Measurements from ENCODE around the gene AMPD3.

DNA sequence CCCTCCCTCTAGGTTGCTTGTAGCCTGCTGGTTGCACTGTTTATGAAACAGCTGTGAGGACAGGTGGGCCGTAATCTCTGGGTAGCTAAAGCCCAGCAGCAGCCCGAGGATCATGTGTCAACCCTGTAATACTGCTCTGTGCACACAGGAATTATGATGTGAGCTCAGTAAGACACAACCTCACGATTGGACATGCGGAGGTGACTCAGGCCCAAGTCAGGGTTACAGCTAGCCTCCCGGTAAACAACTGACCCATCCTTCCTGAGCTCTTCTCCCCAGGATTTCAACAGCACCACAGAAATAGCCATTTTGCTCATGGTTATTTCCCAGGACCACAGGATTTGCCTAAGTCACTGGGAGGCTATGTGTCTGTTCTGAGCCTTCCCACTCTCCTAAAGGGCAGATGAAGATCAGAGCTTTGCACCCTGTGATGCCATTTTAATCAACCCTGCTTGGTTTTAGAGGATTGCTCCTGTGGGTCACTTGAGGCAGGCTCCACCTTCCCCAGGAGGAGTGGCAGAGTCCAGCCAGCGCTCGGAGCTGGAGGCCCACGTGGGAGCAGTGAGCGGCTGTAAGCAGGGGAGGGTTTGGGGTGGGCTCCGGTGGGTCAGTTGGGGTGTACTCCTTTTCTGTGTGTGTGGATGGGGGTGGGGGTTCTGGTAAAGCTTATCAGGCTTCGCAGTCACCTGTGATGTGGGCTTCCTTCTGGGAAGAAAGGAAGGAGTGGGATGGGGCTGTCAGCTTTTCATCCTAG, at the start of gene AMPD3:
- TF ChIP-seq, protein P1, sequence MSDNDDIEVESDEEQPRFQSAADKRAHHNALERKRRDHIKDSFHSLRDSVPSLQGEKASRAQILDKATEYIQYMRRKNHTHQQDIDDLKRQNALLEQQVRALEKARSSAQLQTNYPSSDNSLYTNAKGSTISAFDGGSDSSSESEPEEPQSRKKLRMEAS (IDR thresholded peaks at IDR 0.05; ENCODE audit: insufficient read depth, insufficient read length) = no peak
- TF ChIP-seq, protein P2, sequence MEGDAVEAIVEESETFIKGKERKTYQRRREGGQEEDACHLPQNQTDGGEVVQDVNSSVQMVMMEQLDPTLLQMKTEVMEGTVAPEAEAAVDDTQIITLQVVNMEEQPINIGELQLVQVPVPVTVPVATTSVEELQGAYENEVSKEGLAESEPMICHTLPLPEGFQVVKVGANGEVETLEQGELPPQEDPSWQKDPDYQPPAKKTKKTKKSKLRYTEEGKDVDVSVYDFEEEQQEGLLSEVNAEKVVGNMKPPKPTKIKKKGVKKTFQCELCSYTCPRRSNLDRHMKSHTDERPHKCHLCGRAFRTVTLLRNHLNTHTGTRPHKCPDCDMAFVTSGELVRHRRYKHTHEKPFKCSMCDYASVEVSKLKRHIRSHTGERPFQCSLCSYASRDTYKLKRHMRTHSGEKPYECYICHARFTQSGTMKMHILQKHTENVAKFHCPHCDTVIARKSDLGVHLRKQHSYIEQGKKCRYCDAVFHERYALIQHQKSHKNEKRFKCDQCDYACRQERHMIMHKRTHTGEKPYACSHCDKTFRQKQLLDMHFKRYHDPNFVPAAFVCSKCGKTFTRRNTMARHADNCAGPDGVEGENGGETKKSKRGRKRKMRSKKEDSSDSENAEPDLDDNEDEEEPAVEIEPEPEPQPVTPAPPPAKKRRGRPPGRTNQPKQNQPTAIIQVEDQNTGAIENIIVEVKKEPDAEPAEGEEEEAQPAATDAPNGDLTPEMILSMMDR (IDR thresholded peaks at IDR 0.05; ENCODE audit: extremely low read depth in 1 of 2, insufficient read depth in 1 of 2, low read depth in 1 of 2, low read length in 2 of 2) = no peak
- TF ChIP-seq JUN (IDR thresholded peaks at IDR 0.05; ENCODE audit: borderline replicate concordance, insufficient read depth, insufficient read length, low read depth) = no peak
- TF ChIP-seq POLR2A (IDR thresholded peaks at IDR 0.05; ENCODE audit: low read depth, low read length) = no peak
- no peak for TF ChIP-seq POLR2AphosphoS5 (IDR thresholded peaks at IDR 0.05; ENCODE audit: insufficient read depth, low read depth, low read length)
- TF ChIP-seq GATA2 (IDR thresholded peaks at IDR 0.05; ENCODE audit: insufficient read depth, insufficient read length, low read depth, low read length) = no peak
- no peak for TF ChIP-seq MYC (IDR thresholded peaks at IDR 0.05; ENCODE audit: low read depth, low read length)

Measured in endothelial cell of umbilical vein (primary cell).